Activated naive CD4-positive, alpha-beta T cell treated with anti-CD3 and anti-CD28 coated beads, Interleukin-2, amount 50 U/mL, for 72 hours (primary cell): Measurements from ENCODE around the gene KIAA1614. TPM values are rescaled to one million over a fixed set of nuclear protein-coding genes. Genes with fewer than 3 reads are reported as not detected.

Source experiments
- ATAC-seq, 2 donors: fragments of 150-1000 bp; cut with Tn5 transposase; 2 replicates each; pipeline ENCODE4 v1.10.0; 2021; ENCODE audit warnings: mild to moderate bottlenecking in 2 of 2, moderate library complexity in 2 of 2
- DNase-seq, 2 donors: peaks; one replicate each; pipeline ENCODE4 v3.0.0; 2021 to 2022; ENCODE audit warnings: low spot score in 2 of 2
- H3K27ac Mint-ChIP-seq, 2 donors: one replicate each; pipeline ENCODE4 v1.8.0; 2022; ENCODE audit warnings: mild to moderate bottlenecking in 2 of 2, mixed read lengths in 2 of 2
- H3K36me3 Mint-ChIP-seq, 2 donors: one replicate each; pipeline ENCODE4 v1.8.0; 2022; ENCODE audit warnings: mixed read lengths in 2 of 2
- H3K9me3 Mint-ChIP-seq, 2 donors: one replicate each; pipeline ENCODE4 v1.8.0; 2022; ENCODE audit warnings: mixed read lengths in 2 of 2
- total RNA-seq, 2 donors: library from RNA; stranded (reverse); gene quantifications; one replicate each; pipeline ENCODE4 v1.2.3, GENCODE V29; 2022

KIAA1614 gene
- total RNA-seq, 2 donors from 2014 or later, result 0.05 to 0.31 TPM

GRCh38 chr1:180920193-180920592 lies 7.5 kb downstream of the KIAA1614 start:
- ATAC-seq, result no peak
- H3K9me3 Mint-ChIP-seq, result no peaks in the 10 kb centered on the region
- DNase-seq, result no peak
- H3K36me3 Mint-ChIP-seq, result no peaks in the 10 kb centered on the region
- no peak overlapping the region for H3K27ac Mint-ChIP-seq

- no peak for ATAC-seq
- no peaks in the 10 kb centered on the region for H3K9me3 Mint-ChIP-seq
- no peak overlapping the region for H3K27ac Mint-ChIP-seq
- H3K36me3 Mint-ChIP-seq, result no peaks in the 10 kb centered on the region
- DNase-seq, result no peak
Measured at GRCh38 chr1:180920702-180921101, 8.0 kb downstream of the KIAA1614 start.

DNA sequence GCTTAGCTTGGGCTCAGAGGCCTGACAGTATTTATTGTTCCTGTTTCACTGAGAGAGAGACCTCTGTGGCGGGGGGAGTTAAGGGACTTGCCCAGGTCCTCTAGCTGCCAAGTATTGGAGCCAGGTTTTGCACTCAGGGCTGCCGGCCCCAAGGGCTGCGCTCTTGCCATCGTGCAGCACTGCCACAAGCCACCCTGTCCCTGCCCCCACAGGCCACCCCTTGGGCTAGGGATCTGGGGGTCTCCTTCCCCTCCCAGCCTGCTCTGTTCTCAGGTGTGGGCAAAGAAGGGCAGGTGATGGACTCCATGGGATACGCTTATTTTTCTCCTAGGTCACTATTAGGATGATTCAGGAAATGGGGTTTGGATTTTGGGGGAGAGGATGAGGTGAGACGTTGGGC lies 8.7 kb downstream of the KIAA1614 start:
- H3K36me3 Mint-ChIP-seq, result no peaks in the 10 kb centered on the region
- DNase-seq (no peak), ATAC-seq (no peak)
- H3K9me3 Mint-ChIP-seq, result no peaks in the 10 kb centered on the region
- H3K27ac Mint-ChIP-seq, result no peak overlapping the region

DNA sequence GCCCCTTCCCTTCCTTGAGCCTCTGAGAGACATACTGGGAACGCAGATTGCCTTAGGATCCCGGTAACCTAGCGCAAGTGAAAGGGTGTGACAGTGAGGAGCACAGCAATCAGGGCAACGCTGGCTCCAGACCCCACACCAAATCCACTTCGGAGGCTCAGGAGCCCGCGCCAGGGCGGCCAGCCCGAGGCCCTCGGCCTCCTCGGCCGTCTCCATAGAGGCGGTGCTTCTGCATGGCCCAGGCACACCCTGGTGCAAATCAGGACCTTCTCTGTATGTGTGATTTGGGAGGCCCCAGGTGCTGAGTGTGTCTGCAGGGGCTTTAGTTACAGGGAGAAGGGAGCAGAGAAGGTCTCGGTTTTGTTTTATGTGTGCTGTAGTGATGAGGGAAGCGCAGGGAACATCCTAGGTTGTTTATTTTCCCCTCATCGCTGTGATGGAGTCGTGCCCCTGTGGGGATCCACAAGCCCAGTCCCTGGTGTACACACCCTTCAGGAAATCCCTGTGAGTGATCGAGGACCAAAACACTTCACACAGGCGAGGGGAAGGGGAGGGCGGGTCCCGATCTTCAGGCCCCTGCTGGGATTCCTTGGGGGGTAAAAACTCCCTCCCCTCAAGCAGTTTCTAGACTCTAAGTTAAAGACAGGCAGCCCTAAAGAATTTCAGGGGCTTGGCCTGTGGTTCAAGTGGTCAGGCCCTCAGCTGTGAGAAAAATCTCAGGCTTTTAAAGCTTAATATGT lies 9.4 kb downstream of the KIAA1614 start:
- no peak for DNase-seq
- ATAC-seq, result no peak
- H3K36me3 Mint-ChIP-seq, result no peaks in the 10 kb centered on the region
- H3K27ac Mint-ChIP-seq, result no peak overlapping the region
- no peaks in the 10 kb centered on the region for H3K9me3 Mint-ChIP-seq

DNA sequence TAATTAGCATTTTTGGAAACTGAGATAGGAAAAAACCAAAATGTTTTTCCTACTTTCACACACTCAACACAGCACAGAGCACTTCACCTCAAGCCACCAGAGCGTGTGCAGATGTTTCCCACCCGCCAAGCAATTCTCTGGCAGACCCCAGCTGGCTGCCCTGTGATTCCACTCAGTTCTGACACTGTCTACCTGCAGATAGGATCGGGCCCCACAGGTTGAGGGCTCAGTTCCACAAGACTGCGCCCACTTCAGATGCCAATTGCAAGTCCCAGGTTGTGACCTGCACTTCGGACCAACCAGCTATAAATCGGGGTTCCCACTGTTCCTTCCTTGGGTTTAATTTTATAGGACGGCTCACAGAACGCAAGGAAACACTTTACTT lies 9.9 kb downstream of the KIAA1614 start:
- H3K36me3 Mint-ChIP-seq, result no peaks in the 10 kb centered on the region
- DNase-seq (no peak), ATAC-seq (no peak)
- no peaks in the 10 kb centered on the region for H3K9me3 Mint-ChIP-seq
- H3K27ac Mint-ChIP-seq, result no peak overlapping the region

GRCh38 chr1:180923021-180923841 lies 10.5 kb downstream of the KIAA1614 start:
- DNase-seq (no peak), ATAC-seq (no peak)
- H3K9me3 Mint-ChIP-seq, result no peaks in the 10 kb centered on the region
- no peak overlapping the region for H3K27ac Mint-ChIP-seq
- H3K36me3 Mint-ChIP-seq, result no peaks in the 10 kb centered on the region

DNA sequence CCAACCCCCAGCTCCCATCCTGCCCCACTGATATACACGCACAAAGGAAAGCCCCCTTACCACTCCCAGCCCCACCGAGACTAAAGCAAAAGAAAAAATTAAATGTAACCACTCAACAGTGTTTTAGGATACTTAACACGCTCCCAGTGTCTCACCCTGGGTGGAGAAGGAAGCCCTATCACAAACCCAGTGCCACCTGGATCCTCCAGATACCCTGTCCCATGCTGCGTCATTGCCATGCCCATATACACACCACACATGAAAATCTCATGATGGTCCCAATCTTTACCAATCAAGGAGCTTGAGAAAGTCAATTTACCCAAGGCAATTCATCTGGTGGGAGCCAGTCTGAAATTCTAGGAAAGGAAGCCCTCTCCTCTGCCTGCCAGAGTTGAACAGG lies 11.2 kb downstream of the KIAA1614 start:
- no peak for DNase-seq
- no peak for ATAC-seq
- no peak overlapping the region for H3K27ac Mint-ChIP-seq
- no peaks in the 10 kb centered on the region for H3K36me3 Mint-ChIP-seq
- no peaks in the 10 kb centered on the region for H3K9me3 Mint-ChIP-seq

DNA sequence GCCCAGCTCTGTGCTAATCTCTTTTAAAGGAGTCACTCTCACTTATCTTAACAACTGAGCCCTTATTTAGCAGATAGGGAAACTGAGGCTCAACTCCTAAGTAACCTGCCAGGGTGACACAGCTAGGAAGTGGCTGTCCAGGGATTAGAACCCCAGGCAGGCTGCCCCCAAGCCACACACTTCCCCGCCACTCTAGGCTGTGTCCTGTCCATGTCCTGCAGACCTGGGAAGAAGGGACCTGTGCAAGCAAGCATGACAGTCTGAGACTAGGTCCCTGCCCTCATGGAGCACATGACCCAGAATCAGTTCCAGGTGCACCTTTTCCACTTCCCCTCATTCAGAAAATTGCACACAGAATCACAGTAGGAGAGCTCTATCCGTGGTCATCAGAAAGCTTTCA lies 12.2 kb downstream of the KIAA1614 start:
- H3K27ac Mint-ChIP-seq, result no peak overlapping the region
- DNase-seq (no peak), ATAC-seq (no peak)
- H3K9me3 Mint-ChIP-seq, result no peaks in the 10 kb centered on the region
- H3K36me3 Mint-ChIP-seq, result no peaks in the 10 kb centered on the region

DNA sequence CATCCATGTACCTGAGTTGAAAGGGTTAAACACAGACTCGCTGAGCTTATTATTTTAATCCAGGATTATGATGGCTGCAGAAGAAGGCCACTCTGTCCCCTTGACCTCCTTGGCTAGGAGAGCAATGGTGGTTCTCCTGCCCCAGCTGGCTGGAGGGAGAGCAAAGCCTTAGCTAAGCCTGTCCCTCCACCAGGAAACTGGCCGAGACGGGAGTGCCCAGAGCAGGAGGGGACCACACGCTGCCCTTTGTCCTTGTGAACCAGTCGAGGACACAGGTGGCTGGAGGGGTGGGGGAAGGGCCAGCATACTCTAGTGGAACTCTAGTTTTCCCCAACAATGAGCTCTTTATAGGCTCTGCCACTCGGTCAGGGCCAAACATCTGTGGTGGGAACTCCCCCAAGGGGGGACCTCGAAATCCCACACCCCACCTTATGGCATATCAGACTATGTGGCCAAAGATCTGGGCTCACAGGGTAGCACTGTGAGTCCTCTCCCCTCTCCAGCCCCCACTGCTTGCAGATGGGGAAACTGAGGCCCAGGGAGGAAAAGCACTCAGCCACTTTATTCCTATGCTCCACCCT lies 12.9 kb downstream of the KIAA1614 start:
- DNase-seq, result no peak
- H3K36me3 Mint-ChIP-seq, result no peaks in the 10 kb centered on the region
- no peak for ATAC-seq
- H3K27ac Mint-ChIP-seq, result no peak overlapping the region
- no peaks in the 10 kb centered on the region for H3K9me3 Mint-ChIP-seq

GRCh38 chr1:180926164-180926981 lies 13.7 kb downstream of the KIAA1614 start:
- Mint-ChIP-seq H3K36me3 (no peaks in the 10 kb centered on the region), H3K27ac (no peak overlapping the region), H3K9me3 (no peaks in the 10 kb centered on the region)
- peak in 1 of 2 donors; percentile 23 for ATAC-seq
- no peak for DNase-seq

DNA sequence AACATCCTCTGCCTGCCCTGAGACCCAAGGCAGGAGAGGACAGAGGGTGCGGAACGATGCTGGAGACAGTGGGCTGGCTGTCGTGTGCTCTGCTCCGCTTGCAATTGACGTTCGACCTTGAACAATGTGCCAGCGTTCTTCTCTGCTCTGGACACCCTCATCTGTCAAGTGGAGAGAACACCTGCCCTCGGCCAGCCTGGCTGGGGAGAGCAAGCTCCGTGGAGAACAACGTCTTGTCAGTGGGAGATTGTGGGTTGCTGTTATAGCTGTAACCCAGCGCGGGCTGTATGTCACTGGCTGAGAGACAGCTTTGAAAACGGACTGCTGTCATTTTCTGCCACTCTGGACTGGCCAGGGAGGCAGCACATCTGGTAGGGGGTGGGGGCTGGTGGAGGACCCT lies 14.7 kb downstream of the KIAA1614 start:
- Mint-ChIP-seq H3K36me3 (no peaks in the 10 kb centered on the region), H3K9me3 (no peaks in the 10 kb centered on the region), H3K27ac (no peak overlapping the region)
- DNase-seq, result no peak
- no peak for ATAC-seq

- no peak for ATAC-seq
- DNase-seq, result no peak
- H3K9me3 Mint-ChIP-seq, result no peaks in the 10 kb centered on the region
Measured at GRCh38 chr1:180927841-180928240, 15.1 kb downstream of the KIAA1614 start.

DNA sequence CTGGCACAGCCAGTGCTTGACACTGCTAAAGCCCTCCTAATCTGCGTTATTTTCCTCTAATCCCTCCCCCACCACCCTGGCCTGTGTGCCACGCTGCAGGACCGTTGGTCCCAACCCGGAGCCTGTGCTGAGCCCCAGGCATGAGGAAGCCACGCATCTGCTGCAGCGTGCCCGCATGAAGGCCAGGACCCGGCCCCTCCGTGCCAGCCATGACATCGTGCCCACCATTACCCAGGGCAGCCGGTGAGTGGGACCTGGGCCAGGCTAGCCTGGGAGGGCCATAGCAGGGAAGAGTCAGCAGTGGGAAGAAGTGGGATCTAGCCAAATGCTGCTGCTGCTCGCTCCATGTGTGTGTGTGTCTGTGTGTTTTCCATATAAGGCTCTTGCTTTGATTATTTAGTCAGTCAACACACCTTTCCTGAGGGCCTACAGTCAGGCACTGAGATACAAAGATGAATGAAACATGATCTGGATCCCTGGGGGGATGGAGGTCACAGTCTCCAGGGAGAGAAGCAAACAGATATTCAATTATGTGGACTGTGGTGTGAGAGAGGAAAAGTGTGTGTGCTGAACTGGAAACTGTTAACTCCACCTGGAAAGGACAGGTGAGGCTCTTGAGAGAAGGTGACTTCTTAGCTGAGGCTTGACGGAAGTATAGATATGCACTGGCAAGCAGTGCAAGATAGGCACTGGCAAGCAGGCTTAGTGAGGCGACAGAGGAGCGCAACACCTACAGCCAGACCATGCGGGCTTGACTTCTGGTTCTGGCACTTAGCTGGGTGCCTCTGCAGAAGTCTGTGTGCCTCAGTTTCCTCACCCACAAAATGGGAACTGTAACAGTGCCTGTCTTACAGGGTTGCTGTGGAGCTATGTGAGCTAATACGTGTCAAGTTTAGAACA lies 15.9 kb downstream of the KIAA1614 start:
- no peak overlapping the region for H3K27ac Mint-ChIP-seq
- no peak for DNase-seq
- ATAC-seq, result no peak

More at GRCh38 chr1:180927841-180928240, 15.1 kb downstream of the KIAA1614 start:
- Mint-ChIP-seq H3K27ac (no peak overlapping the region), H3K36me3 (no peaks in the 10 kb centered on the region)

GRCh38 chr1:180929389-180929788 lies 16.7 kb downstream of the KIAA1614 start:
- ATAC-seq (no peak), DNase-seq (no peak)
- Mint-ChIP-seq H3K27ac (no peak overlapping the region), H3K36me3 (no peaks in the 10 kb centered on the region), H3K9me3 (no peaks in the 10 kb centered on the region)

More for the DNA sequence above, 15.9 kb downstream of the KIAA1614 start:
- Mint-ChIP-seq H3K9me3 (no peaks in the 10 kb centered on the region), H3K36me3 (no peaks in the 10 kb centered on the region)

- no peak for DNase-seq
- Mint-ChIP-seq H3K36me3 (no peaks in the 10 kb centered on the region), H3K9me3 (no peaks in the 10 kb centered on the region), H3K27ac (no peak overlapping the region)
- no peak for ATAC-seq
Measured at GRCh38 chr1:180930687-180931086, 18.0 kb downstream of the KIAA1614 start.

DNA sequence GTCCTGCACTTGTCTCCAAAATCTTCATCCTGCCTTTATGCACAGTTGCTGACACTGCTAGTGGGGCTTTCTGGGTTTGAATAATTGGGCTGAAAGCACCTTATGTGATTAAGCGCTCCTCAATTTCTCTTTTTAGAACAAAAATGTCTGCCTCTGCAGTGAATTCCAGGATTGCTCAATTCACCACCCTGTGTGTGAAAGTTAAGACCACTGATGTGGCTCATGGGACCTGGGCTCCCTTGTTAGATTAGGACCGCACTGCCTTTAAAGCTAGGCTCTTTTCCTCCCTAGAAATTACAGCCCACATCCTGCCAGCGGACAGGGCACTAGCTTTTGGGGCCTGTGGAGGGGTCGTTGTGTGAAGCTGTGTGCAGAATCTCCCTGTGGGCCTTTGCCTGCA lies 18.8 kb downstream of the KIAA1614 start:
- no peaks in the 10 kb centered on the region for H3K9me3 Mint-ChIP-seq
- no peak overlapping the region for H3K27ac Mint-ChIP-seq
- no peaks in the 10 kb centered on the region for H3K36me3 Mint-ChIP-seq
- ATAC-seq (no peak), DNase-seq (no peak)
